Suprapubic skin (tissue), 4 donors: Measurements from ENCODE around the gene FCHSD1. TPM values are rescaled to one million over a fixed set of nuclear protein-coding genes. Genes with fewer than 3 reads are reported as not detected.

Experiments
- DNase-seq, 2 donors: peaks; one replicate each; pipeline ENCODE4 v3.0.0-alpha.2; 2019; ENCODE audit warnings: low spot score in 2 of 2
- H3K27ac ChIP-seq: fragments of 200-600 bp; sonication (generic); one replicate; pipeline ENCODE4 v1.5.1; 2019
- H3K27me3 ChIP-seq: fragments of 200-600 bp; sonication (generic); one replicate; pipeline ENCODE4 v1.5.1; 2019
- H3K36me3 ChIP-seq: fragments of 200-600 bp; sonication (generic); one replicate; pipeline ENCODE4 v1.5.1; 2019
- H3K4me1 ChIP-seq: fragments of 200-600 bp; sonication (generic); one replicate; pipeline ENCODE4 v1.5.1; 2019
- H3K4me3 ChIP-seq: fragments of 200-600 bp; sonication (generic); one replicate; pipeline ENCODE4 v1.5.1; 2019; ENCODE audit warnings: mild to moderate bottlenecking
- H3K9me3 ChIP-seq: fragments of 200-600 bp; sonication (generic); one replicate; pipeline ENCODE4 v1.5.1; 2019
- EP300 ChIP-seq: sonication (generic); formaldehyde crosslinking; IDR thresholded peaks from one replicate; pipeline ENCODE4 v1.6.1; 2017; ENCODE audit warnings: antibody characterized with exemption
- POLR2A ChIP-seq, 2 donors: fragments of 450-650 bp; IDR thresholded peaks; one replicate each; pipeline ENCODE4 v1.6.1; 2017; ENCODE audit warnings: antibody characterized with exemption in 2 of 2, mild to moderate bottlenecking in 2 of 2, moderate library complexity in 2 of 2
- POLR2AphosphoS5 ChIP-seq, 3 donors: sonication (generic); formaldehyde crosslinking; IDR thresholded peaks; one replicate each; pipeline ENCODE4 v1.6.1; 2017; ENCODE audit warnings: antibody characterized with exemption in 3 of 3
- WGBS: methylation state at CpG from one replicate; pipeline ENCODE4 v1.1.5; 2018; 5-methylcytosine and 5-hydroxymethylcytosine counted together
- total RNA-seq, 4 donors: library from RNA; depleted of rRNA; stranded (reverse); fragments of >200 nt; gene quantifications; one replicate each; pipeline ENCODE4 v1.1.0, GENCODE V29; 2016
- TF ChIP-seq, protein P1 (sequence below), 2 donors: fragments of 200-600 bp in 1 of 2; fragments of 450-650 bp in 1 of 2; sonication (generic) in 1 of 2; IDR thresholded peaks; one replicate each; pipeline ENCODE4 v1.5.1; 2016 to 2019; ENCODE audit warnings: antibody characterized with exemption in 2 of 2, mild to moderate bottlenecking in 1 of 2, moderate library complexity in 1 of 2

Gene FCHSD1
- total RNA-seq, 4 donors from 2014 or later = 40.1 to 117 (median 77.1) TPM

DNA sequence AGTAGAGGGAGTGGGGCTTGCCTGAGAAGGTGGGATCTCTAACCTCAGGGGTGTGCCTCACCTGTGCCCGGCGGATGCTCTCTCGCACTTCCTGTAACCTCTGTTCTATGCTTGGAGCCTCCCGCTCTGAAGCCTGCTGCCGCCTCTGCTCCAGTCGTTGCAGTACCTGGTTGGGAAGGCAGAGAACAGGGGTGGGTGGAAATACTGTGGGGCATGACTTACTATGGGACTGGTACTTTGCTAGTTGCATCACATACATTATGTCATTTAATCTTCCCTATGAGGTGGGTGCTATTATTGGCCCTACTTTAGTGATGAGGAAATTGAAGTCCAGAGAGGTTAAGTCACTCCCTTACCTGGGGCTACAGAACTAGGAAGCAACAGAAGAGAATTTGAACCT lies 5.2 kb downstream of the FCHSD1 start:
- Histone ChIP-seq H3K27me3 (no peaks in the 10 kb centered on the region), H3K36me3 (peaks cover 42% of the 10 kb centered on the region), H3K4me1 (peaks cover 11% of the 10 kb centered on the region), H3K27ac (no peak overlapping the region), H3K9me3 (no peaks in the 10 kb centered on the region), H3K4me3 (no peak overlapping the region)
- DNase-seq = no peak
- no peak for TF ChIP-seq POLR2A (IDR thresholded peaks at IDR 0.05)
- TF ChIP-seq EP300 = no peak
- TF ChIP-seq, protein P1, sequence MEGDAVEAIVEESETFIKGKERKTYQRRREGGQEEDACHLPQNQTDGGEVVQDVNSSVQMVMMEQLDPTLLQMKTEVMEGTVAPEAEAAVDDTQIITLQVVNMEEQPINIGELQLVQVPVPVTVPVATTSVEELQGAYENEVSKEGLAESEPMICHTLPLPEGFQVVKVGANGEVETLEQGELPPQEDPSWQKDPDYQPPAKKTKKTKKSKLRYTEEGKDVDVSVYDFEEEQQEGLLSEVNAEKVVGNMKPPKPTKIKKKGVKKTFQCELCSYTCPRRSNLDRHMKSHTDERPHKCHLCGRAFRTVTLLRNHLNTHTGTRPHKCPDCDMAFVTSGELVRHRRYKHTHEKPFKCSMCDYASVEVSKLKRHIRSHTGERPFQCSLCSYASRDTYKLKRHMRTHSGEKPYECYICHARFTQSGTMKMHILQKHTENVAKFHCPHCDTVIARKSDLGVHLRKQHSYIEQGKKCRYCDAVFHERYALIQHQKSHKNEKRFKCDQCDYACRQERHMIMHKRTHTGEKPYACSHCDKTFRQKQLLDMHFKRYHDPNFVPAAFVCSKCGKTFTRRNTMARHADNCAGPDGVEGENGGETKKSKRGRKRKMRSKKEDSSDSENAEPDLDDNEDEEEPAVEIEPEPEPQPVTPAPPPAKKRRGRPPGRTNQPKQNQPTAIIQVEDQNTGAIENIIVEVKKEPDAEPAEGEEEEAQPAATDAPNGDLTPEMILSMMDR (IDR thresholded peaks at IDR 0.05) = no peak
- TF ChIP-seq POLR2AphosphoS5 (IDR thresholded peaks at IDR 0.05) = no peak
- WGBS = 86% methylated on average over 6 of the region's 6 CpGs

DNA sequence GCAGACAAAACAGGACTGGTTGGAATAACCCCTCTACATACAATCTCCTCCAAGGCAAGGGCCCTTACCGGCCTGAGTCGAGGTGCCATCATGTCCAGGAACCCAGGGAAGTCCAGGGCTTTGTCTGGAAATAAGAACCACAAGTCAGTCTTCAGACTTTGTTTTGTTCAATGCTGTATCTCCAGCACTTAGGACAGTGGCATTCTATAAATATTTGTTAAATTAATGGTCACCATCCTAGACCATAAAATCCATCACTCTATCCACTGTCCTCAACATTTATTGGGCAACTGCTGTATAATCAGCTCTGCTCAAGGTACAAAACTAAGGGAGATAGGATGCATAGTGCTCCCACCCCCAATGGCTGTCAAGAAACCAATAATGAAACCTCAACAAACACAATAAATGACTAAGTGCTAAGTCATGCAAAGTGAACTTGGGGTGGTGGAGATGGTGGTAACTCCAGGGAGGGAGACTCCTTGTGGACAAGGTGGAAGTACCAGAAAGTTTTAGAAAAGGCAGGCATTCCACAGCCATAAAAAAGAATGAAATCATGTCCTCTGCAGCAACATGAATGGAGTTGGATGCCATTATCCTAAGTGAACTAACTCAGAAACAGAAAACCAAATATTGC lies 9.5 kb downstream of the FCHSD1 start:
- H3K27me3 ChIP-seq = no peaks in the 10 kb centered on the region
- TF ChIP-seq POLR2AphosphoS5 (IDR thresholded peaks at IDR 0.05) = no peak
- TF ChIP-seq EP300 = no peak
- TF ChIP-seq POLR2A (IDR thresholded peaks at IDR 0.05) = no peak
- TF ChIP-seq, protein P1 (IDR thresholded peaks at IDR 0.05) = no peak
- DNase-seq = no peak
- no peak overlapping the region for H3K4me3 ChIP-seq
- H3K36me3 ChIP-seq = peaks cover 36% of the 10 kb centered on the region
- WGBS = 93% methylated on average over 2 of the region's 2 CpGs
- H3K4me1 ChIP-seq = peaks cover 14% of the 10 kb centered on the region
- H3K9me3 ChIP-seq = no peaks in the 10 kb centered on the region
- no peak overlapping the region for H3K27ac ChIP-seq

DNA sequence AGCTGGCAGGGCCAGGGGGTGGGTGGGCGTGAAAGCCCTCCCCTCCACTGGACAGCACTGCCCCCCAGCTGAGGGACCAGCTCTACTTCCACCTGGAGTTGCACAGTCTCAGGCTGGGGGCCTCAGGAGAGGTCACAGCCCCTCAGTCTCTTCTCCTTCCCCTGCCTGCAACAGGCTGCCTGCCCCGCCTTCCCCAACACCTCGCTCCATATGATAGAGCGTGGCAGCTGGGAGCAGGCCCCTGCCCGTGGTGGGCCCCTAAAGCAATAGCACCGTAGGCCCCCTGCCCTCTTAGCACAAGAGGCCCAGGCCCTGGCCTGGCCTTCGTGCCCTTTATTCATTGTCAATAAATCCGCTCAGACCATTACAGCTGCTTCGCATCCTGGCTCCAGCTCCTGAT lies 10.5 kb downstream of the FCHSD1 start:
- 86% methylated on average over 9 of the region's 9 CpGs for WGBS
- no peak for DNase-seq
- TF ChIP-seq POLR2A (IDR thresholded peaks at IDR 0.05) = no peak
- TF ChIP-seq, protein P1 (IDR thresholded peaks at IDR 0.05) = no peak
- TF ChIP-seq POLR2AphosphoS5 (IDR thresholded peaks at IDR 0.05) = no peak
- no peak for TF ChIP-seq EP300
- Histone ChIP-seq H3K36me3 (peaks cover 28% of the 10 kb centered on the region), H3K27ac (no peak overlapping the region), H3K9me3 (no peaks in the 10 kb centered on the region), H3K4me1 (peaks cover 20% of the 10 kb centered on the region), H3K4me3 (no peak overlapping the region), H3K27me3 (no peaks in the 10 kb centered on the region)

DNA sequence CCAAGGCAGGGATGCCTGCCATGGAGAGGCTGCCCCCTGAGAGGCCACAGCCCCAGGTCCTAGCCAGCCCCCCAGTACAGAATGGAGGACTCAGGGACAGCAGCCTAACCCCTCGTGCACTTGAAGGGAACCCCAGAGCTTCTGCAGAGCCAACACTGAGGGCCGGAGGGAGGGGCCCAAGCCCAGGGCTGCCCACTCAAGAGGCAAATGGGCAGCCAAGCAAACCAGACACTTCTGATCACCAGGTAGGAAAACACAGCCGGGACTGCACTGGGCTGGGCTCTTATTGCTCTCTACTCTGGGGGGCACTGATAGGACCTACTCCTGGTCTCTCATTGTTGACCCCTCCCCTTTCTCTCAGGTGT lies 11.2 kb downstream of the FCHSD1 start:
- no peak for TF ChIP-seq EP300
- TF ChIP-seq, protein P1 (IDR thresholded peaks at IDR 0.05) = no peak
- TF ChIP-seq POLR2A (IDR thresholded peaks at IDR 0.05) = no peak
- TF ChIP-seq POLR2AphosphoS5 (IDR thresholded peaks at IDR 0.05) = no peak
- H3K4me1 ChIP-seq = peaks cover 26% of the 10 kb centered on the region
- 100% methylated on average over 1 of the region's 3 CpGs for WGBS

DNA sequence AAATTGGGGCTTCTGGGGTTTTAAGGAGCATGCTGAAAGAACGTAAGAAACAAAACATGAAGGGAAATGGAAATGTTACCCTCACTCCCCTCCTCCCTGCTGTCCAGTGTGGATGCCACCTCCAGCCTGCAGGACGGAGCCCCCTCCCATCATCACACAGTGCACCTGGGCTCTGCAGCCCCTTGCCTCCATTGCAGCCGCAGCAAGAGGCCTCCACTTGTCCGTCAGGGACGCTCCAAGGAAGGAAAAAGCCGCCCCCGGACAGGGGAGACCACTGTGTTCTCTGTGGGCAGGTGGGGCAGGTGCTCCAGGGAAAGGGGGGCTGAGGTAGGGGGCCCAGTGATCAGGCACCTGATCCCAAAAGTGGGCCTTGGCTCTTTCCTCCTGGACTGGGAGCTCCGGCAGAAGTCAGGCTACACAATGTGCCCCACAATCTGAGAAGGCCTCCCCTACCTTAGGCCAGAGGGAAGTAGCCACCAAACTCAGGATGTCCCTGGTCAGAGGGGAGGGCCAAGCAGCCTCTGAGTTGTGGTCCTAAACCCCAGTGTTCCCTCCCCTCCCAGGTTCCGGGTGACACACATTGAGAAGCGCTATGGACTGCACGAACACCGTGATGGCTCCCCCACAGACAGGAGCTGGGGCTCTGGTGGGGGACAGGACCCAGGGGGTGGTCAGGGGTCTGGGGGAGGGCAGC lies 11.7 kb downstream of the FCHSD1 start:
- no peaks in the 10 kb centered on the region for H3K9me3 ChIP-seq
- TF ChIP-seq, protein P1 (IDR thresholded peaks at IDR 0.05) = no peak
- TF ChIP-seq POLR2A (IDR thresholded peaks at IDR 0.05) (no peak), POLR2AphosphoS5 (IDR thresholded peaks at IDR 0.05) (no peak), EP300 (no peak)
- 86% methylated on average over 5 of the region's 12 CpGs for WGBS
- H3K27ac ChIP-seq = no peak overlapping the region
- peaks cover 16% of the 10 kb centered on the region for H3K36me3 ChIP-seq
- no peak overlapping the region for H3K4me3 ChIP-seq
- H3K27me3 ChIP-seq = no peaks in the 10 kb centered on the region
- peaks cover 32% of the 10 kb centered on the region for H3K4me1 ChIP-seq
- DNase-seq = no peak

More for the DNA sequence above, 11.2 kb downstream of the FCHSD1 start:
- peaks cover 21% of the 10 kb centered on the region for H3K36me3 ChIP-seq
- H3K27me3 ChIP-seq = no peaks in the 10 kb centered on the region
- no peak overlapping the region for H3K27ac ChIP-seq
- DNase-seq = no peak
- H3K4me3 ChIP-seq = no peak overlapping the region
- H3K9me3 ChIP-seq = no peaks in the 10 kb centered on the region
